GM21723 (cell line): ENCODE results near the gene CCDC174.
"Not testable (repeated sequence)": the region's sequence is repeated elsewhere in the genome, so short reads cannot be mapped to it uniquely, and the experiment has no call there.

Experiments used
- ATAC-seq: cut with Tn5 transposase; IDR thresholded peaks from one replicate; pipeline ENCODE4 v1.9.1; 2021; ENCODE audit warnings: mild to moderate bottlenecking, moderate library complexity; ENCODE audit not compliant: unreplicated experiment

Gene CCDC174

DNA sequence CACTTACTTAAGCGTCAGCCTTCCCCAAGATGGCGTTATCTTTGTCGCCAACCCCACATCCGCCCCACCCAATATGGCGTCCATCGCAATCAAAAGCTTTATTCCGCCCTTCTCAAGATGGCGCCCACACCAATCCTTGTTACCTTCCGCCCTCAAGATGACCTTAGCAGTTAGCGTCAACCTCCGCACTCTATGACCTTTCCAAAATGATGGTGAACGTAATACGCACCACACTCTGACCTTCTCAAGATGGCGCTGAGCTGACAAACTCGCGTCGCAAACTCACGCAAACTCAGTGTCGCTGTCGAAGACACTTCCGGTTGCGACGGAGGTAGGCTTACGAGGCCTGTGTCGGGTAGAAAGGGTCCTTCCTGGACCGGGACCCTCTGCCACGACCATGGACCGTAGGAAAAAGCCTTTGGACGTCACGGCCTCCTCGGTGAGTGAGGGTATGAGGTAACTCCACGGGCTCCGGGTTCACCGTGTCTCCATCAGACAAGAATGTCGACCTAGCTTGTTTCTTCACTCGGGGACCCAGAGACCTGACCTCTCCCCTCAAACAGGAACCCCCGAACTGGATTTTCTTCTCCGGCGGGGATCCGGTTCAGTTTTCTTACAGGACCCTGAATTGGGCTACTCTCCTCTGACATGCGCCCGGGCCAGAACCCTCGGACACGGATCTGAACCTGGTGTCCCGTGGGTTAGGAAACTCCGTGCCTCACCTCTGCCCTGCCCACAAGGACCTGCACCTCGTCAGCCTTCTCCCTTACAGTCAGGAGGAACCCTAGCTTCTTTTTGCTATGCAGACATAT lies at the start of gene CCDC174:
Gene CCDC174 (plus strand): TSS at position 323 of the 812 bp plus-strand sequence. CDS start 75 bp downstream, at position 398.
- peak; percentile 98 for ATAC-seq

DNA sequence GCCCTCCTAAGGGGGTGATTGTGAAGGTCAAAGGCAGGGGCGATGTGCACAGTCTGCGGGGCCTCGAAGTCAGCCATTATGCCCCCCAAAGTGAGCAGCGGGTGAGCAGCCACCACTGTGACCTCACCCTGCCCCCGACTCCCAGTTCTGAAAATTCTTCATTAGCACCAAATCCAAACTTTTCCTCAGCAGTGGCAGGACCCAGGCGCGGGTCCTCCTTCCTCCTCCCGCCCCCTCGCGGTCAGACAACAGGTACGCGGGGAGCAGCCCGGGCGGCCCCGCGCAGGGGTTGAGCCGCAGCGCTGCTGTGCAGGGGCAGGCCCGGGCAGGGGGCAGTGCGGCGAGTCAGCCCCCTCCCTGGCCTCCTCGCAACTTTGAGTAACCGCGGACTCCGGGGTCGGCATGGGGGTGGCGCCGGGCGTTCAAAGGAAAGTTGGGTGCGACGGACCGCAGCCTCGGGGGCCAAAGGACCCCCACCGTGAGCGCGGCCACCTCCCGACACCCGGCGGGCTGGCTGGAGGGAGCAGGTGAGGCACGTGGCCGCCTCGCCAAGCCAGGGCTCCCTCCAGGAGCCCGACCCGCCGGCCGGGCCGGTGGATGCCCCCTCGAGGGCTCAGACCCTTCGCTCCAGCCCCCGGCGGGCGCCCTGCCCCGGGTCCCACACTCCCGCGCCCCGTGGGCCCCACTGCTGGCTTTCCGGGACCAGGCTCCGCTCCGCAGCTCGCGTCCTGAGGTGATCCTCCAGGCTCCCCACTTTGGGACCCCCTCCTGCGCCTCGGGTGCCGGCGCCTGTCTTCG lies 49.4 kb upstream of the CCDC174 start:
- no peak for ATAC-seq

DNA sequence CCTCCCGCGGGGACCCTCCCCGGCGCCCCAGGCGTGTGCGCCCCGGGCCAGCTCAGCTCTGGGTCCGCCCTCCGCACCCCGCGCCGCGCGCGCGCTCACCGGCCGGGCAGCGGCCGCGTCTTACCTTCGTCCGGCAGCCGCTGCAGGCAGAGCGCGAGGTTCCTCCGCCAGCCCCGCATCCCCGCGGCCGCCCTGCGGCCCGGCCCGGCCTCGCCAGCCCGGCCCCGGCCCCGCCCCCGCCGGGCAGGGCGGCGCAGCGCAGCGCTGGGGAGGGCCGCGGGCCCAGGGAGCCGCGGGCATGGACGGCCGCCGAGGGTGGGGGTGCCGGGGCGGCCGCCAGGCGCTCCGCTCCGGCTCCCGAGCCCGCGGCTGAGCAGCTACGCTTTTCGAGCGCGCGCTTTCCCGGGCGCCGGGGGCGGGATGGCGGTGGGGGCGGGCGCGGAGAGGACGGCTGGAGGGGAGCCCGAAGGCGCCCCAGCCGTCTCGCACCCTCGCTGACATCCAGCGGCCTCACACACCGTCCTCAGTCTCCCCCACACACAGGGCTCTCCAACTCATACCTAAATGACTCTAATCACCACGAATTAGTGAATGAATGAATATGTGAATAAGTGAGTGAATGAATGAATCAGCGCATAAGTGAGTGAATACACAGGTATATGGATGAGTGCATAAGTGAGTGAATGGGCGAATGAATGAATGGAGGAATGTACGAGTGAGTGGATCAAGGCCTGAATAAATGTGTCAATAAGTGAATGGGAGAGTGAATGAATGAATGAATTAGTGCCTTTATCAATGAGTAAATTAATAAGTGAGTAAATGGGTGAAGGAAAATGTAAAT lies 48.5 kb upstream of the CCDC174 start:
- no peak for ATAC-seq

DNA sequence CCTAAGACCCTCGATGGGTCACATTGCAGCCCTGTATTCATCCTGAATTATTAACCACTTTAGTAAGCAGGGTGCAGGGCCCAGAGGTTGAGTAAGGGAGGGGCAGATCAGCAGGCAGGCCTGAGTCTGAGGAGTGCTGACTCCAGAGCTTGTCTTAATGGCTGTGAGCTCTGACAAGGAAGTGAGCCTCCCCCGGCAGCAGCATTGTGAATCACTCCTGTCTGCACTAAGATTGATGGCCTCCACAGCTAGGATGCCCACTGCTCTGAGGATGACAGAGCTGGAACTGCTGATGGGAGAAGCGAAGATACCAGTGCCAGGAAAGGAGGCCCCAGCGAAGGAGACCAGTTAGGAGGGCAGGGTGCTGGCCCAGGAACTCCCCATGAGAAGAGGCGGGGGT lies 46.5 kb upstream of the CCDC174 start:
- ATAC-seq, result no peak

DNA sequence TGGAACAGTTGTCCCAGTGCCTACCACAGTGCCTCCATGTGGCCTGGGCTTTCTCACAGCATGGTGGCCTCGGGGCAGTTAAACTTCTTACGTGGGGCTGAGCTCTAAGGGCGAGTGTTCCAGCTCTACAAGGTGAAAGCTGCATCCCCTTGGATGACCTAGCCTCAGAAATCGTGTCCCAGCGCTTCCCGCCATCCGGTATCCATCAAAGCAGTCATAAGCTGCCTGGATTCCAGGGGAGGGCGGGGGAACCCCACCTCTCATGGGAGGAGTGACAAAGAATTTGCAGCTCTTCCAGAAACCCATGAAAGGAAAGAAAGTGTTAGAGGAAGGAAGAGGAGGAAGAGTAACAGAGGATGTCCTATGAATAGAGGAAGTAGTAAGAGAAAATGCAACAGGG lies 45.8 kb upstream of the CCDC174 start:
- no peak for ATAC-seq

DNA sequence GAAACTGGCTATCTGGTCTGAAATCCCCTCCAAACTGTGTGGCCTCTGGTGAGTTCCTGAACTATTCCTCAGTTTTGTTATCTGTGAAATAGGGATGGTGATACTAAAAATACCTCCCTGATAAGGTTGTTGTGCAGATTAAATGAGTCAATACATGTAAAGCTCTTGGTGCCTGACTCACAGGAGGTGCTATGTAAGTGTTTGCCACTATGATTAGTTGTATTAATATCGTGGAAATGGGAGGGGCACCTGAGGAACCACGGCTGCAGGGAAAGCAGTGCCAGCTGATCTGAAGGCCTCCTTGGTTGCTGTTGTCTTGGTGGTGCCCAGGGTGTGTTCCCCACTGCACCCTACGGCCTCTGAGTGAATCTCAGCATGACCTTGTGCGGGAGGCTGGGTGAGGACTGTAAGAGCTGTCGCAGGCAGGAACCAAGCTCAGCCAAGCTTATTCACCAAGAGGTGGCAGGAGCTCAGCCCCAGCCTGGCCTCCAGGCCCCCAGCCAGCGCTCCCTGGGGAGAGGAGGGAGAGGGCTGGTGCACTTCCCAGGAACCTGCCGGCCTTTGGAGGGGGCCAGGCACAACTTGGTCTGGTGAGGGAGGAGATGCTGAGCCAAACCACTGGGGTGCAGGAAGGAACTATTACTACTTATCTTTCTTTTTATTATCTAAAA lies 44.8 kb upstream of the CCDC174 start:
- no peak for ATAC-seq

DNA sequence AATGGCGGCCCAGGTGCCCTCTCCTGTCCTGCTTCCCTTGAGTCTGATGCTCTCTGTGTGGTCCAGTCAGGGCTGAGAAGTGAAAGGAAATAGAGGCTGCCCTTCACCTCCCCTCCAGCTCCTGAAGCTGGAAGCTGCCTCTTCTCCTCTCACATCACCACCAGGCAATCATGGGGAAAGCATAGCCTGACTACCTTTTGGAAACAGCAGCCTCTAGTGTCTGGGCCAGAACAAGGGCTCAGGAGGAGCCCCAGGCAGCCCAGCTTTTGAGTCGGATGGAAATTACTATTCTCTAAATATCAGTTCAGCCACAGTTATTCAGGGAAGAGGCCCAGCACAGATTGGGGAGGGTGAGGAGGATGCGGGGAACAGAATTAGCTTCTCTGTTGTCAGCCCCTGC lies 43.3 kb upstream of the CCDC174 start:
- ATAC-seq, result no peak

DNA sequence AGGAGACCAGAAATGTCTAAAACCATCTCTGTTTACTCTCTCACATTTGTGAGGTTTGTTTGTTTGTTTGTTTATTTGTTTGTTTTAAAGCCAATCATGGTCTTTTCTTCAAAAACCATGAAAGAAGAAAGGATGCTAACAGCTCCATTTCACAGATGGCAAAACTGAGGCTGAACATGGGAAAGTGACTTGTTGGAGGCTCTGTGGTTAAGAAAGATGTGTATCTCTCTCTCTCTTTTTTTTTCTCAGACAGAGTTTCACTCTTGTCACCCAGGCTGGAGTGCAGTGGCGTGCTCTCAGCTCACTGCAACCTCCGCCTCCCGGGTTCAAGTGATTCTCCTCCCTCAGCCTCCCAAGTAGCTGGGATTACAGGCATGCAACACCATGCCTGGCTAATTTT lies 42.5 kb upstream of the CCDC174 start:
- ATAC-seq, result not testable (repeated sequence)

DNA sequence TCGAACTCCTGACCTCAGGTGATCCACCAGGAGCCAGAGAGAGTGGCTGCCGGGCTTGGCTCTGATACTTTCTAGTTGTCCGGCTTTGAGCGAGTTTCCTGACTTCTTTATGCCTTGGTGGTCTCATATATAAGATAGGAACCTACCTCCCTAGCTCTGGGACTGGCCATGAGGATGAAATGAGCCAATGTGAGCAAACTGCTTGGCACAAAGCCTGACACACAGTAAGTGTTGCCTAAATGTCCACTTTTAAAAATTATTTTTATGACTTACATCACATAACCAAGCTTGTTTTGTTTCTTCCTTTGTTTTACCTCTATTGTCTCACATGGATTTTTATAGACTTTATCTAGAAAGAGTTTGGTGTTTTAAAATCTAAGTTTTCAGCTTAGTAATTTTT lies 42.1 kb upstream of the CCDC174 start:
- ATAC-seq, result no peak

DNA sequence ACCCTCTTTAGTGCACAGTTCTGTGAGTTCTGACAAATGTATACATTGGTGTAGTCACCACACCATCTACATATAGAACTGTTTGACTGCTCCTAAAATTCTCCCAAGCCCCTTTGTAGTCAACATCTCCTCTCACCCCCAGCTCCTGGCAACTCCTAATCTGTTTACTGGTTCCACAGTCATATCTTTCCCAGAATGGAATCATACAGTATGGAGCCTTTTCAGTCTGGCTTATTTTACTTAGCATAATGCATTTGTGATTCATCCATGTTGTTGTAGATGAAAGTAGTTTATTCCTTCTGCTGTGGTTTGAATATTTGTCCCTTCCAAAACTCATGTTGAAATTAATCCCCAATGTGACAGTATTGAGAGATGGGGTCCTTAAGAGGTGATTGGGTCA lies 41.6 kb upstream of the CCDC174 start:
- ATAC-seq, result no peak

DNA sequence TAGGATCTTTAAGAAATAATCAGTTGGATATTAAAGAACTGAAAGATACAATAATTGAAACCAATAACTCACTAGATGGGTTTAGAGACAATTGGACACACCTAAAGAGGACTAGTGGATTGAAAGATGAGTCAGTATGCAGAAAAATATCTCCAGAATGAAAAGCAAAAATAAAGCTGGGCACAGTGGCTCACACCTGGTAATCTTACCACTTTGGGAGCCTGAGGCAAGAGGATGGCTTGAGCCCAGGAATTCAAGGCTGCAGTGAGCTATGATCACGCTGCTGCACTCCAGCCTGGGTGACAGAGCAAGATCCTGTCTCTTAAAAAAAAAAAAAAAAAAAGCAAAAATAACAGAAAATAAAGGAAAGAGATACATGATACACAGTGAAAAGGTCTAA lies 37.4 kb upstream of the CCDC174 start:
- no peak for ATAC-seq

DNA sequence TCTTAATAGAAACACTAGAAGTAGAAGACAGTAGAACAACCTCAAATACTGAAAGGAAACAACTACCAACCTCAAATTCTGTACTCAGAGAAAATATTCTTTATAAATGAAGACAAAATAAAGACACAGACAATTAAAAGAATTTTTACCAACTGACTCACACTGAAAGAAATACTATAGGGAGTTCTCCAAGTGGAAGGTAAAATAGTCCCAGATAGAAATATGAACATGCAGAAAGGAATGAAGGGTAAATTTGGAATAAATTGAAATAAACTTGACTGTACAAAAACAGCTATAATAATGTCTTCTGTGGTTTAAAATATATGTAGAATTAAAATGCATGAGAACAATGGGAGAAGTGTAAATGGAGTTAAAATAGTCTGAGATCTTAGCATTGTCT lies 36.7 kb upstream of the CCDC174 start:
- no peak for ATAC-seq

DNA sequence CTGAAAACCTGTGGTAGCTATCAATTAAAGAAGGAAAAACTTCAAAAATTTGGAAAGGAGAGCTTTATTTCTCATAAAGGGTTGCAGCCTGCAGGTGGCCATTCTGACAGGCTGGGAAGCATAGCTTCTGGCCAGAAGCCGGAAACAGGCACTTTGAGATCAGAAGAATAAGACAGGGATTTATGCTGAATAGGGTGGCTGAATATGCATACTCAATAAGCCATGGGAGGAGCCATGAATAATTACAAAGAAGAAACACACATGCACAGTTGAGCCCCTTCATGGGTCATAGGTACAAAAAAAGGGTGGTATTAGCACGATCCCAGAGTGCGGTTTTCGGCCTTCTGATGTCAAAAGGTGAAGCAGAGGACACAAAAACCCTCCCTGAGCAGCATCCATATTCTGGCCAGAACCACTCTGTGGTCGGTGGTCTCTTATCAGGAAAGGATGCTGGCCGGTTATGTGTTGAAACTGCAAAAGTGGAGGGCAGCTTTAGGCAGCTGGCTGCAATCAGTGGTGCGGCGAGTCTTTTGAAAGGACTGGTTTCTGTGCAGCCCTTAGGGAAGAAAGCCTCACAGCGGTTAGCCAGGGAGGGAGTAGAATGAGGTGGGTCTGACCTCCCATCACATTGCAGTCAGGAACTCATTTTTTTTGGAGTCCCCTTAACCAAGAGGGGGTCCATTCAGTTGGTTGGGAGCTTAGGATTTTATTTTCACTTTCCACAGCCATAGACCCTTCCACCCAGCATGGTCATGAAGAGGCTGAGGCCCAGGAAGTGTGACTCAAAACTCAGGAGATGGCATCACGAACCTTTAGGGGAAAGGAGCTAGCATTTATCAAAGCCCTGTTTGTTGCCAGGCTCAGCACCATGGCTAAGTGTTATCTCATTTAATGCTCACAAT lies 34.7 kb upstream of the CCDC174 start:
- no peak for ATAC-seq

DNA sequence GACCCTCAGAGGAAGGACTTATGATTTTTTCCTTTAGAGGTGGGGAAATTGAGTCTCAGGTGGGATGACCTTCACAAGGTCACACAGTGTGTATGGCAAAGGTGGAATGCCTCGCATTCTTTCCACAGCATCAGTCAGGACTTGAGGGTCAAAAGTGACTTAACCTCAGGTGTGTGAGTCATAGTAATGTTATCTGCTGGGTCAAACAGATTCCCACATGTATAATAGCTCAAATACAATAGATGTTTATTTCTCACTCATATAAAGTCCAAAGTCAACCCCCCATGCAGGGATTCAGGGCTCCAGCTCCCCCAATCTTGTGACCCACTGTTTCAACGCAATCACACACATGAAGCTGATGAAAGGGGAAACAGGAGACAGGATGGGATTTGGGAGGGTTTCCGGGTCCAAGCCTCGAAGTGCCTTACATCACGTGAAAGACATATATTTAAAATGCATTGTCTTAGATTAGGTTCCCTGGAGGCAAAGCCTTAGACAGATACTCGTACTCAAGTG lies 34.0 kb upstream of the CCDC174 start:
- ATAC-seq, result no peak

DNA sequence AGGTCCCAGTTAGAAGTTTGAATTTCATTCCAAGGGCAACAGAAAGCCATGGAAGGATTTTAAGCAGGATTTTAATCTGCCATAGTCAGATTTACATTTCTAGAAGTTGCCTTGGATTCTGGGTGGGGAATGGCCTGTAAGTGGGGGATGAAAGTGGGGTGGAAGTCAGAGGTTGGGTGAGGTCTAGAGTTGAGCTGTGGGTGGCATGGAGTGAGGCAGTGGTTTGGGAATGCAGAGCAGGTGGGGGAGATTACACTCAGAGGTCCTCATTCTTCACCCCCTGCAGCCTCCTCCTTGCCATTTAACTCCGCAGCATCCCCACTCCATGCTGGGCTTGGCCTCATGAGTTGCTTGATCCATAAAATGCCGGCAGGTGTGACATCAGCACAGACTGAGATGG lies 32.0 kb upstream of the CCDC174 start:
- no peak for ATAC-seq

DNA sequence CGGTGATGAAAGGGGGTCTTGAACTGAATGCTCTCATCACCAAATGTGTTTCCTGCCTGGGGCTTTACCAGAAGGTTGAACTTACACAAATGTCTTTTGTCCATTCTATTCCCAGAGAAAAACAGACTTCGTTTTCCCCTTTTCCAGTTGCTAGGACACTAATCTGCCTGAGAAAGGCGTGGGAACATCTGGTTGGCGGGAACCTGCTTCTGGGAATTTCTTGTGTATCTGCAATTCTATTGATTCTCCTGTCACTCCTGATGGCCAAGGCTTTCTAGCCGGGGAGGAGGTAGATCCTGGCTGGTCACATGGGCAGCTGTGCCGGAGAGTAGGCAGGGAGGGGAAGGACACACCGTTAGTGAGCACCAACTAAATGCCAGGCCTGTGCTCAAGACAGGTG lies 31.1 kb upstream of the CCDC174 start:
- no peak for ATAC-seq

DNA sequence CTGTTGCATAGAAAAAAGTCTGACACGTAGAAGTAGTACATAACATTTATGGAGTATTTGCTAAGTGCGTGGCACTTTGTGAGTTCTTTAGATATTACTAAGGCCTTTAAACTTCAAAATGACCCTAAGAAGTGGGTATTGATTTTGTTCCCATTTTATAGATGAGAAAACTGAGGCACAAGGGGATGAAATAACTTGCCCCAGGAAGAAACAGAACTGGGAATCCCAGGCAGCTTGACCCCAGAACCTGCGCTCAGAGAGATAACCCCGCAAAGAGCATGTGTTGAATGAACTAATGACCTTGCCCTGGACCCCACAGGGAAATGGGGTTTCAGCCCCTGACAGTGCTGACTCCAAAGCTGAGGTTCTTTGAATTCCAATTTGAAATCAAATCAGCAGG lies 30.5 kb upstream of the CCDC174 start:
- ATAC-seq, result no peak

DNA sequence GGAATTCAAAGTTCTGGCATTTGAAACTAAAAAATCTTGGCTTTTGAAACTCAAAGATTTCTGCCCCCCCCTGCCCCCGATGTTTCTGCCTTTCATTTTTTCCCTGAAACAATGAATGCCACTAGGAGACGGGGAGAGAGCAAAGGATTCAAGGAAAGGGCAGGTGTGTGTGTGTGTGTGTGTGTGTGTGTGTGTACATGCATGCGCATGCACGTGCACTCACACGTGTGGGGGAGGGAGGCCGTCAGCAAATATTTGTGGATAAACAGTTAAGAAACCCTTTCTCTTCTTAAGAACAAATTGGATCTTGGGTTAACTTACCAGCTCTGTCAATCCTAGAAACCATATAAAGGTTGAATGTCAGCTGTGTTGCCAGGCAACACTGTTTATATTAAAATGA lies 29.2 kb upstream of the CCDC174 start:
- ATAC-seq, result no peak

DNA sequence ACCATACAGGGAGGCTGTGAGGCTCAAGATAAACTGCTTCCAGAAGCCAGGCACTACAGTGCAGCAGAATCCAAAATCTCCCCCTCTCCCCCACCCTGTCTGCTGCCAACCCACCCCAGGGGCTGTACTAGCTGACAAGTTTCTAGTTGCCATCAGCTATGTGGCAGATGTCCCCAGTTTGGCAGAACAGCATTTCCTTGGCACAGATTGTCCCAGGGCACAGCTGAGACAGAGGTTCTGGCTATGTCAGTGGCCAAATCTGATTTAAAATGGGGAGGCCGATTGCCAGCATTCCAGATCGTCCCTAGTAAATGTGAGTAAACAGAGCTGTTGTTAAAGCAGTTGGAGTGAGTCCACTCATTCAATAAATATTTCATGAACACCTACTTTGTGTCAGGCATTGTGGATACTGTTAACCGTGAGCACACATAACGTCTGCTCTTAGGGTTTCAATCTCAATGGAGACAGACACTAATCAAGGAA lies 28.0 kb upstream of the CCDC174 start:
- no peak for ATAC-seq
